ENCODE data around the gene CLTA. TPM values are rescaled to one million over a fixed set of nuclear protein-coding genes. Genes with fewer than 3 reads are reported as not detected.
A peak's percentile ranks its signal among the peaks of the same experiment; 100 is the strongest.

The CLTA gene
- total RNA-seq, 1 donor from 2014 or later = 220 TPM

DNA sequence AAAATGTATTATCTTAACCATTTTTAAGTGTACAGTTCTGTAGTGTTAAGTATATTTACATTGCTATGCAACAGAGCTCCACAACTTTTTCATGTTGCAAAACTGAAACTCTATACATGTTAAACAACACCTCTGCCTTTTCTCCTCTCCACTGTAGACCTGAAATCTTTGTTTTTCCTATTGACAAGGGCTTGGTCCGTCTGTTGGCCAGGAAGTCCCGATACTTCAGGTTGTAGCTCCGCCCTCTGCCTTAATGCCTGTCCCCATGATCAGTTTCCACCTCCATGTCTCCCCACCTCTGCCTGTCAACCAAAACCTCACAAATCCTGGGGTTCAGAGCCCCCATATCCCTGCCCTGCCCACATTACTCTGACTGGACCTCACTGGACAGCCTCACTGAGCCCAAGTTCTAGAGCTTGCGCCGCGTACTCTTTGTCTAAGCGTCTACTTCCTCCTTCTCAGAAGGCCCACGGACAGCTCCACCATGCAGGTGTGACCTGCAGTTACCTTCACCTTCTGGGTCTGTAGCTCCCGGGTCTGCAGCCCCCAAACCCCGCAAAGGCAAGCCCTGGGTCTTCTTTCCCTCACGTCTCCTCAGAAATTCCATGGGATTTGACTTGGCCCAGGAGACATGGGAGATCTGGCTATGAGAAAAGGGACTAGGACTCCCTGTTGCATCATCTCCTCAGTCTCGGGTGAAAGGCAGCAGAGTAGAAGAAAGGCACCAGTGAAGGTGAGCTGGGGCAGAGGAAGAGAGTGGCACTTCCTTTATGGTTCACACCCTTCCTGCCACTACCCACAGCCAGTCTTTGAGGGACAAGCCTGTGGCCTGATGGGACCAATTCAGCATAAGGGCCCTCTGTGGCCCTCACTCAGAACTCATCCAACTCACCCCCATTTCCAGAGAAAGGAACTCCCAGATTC is 46.1 kb upstream of the CLTA start:
- Mint-ChIP-seq H3K27ac (peak overlapping the region; percentile 4), H3K9me3 (peaks cover 6% of the 10 kb centered on the region), H3K4me3 (no peak overlapping the region), H3K27me3 (peaks cover 6% of the 10 kb centered on the region), H3K4me1 (ENCODE audit: unreplicated experiment) (peaks cover 16% of the 10 kb centered on the region), H3K36me3 (peaks cover 16% of the 10 kb centered on the region)
- TF ChIP-seq CTCF (conservative IDR thresholded peaks at IDR 0.05) = no peak
- DNase-seq (ENCODE audit: extremely low spot score, unreplicated experiment) = no peak

DNA sequence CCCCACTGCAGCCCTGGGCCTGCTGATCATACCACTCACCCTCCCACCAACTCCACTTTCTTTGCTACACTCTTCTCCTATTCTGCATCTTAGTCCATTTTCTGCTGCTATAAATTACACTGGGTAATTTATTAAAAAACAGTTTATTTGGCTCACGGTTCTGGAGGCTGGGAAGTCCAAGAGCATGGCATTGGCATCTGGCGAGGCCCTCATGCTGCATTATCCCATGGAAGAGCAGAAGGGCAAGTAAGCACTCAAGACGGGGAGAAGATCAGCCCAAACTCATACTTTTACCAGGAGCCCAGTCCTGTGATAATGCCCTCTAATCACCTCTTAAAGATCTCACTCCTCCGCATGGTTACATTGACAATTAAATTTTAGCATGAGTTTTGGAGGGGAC is 44.8 kb upstream of the CLTA start:
- no peaks in the 10 kb centered on the region for H3K27me3 Mint-ChIP-seq
- H3K4me1 Mint-ChIP-seq (ENCODE audit: unreplicated experiment) = peaks cover 12% of the 10 kb centered on the region
- peaks cover 6% of the 10 kb centered on the region for H3K9me3 Mint-ChIP-seq
- no peak overlapping the region for H3K4me3 Mint-ChIP-seq
- DNase-seq (ENCODE audit: extremely low spot score, unreplicated experiment) = no peak
- H3K36me3 Mint-ChIP-seq = peaks cover 16% of the 10 kb centered on the region
- TF ChIP-seq CTCF (conservative IDR thresholded peaks at IDR 0.05) = no peak
- H3K27ac Mint-ChIP-seq = no peak overlapping the region

DNA sequence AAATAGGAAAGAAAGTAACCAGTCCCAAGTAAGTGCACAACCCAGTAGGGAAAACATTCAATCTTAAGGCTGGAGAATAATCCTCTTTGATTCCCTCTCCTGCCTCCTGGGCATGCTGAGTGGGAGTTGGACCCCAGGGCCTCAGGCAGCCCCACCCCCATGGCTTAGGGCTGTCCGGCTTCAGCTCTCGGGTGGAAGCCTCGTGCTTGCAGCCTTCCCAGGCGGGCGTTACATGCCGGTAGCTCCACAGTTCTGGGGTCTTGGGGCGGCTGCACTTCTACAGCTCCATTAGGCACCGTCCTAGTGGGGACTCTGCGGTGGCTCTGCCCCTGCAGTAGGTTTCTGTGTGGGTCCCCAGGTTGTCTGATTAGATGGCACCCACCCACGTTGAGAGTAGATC is 44.1 kb upstream of the CLTA start:
- TF ChIP-seq CTCF (conservative IDR thresholded peaks at IDR 0.05) = no peak
- no peak overlapping the region for H3K4me3 Mint-ChIP-seq
- no peak overlapping the region for H3K27ac Mint-ChIP-seq
- peaks cover 10% of the 10 kb centered on the region for H3K4me1 Mint-ChIP-seq (ENCODE audit: unreplicated experiment)
- H3K9me3 Mint-ChIP-seq = peaks cover 6% of the 10 kb centered on the region
- H3K36me3 Mint-ChIP-seq = peaks cover 16% of the 10 kb centered on the region
- DNase-seq (ENCODE audit: extremely low spot score, unreplicated experiment) = no peak
- no peaks in the 10 kb centered on the region for H3K27me3 Mint-ChIP-seq

DNA sequence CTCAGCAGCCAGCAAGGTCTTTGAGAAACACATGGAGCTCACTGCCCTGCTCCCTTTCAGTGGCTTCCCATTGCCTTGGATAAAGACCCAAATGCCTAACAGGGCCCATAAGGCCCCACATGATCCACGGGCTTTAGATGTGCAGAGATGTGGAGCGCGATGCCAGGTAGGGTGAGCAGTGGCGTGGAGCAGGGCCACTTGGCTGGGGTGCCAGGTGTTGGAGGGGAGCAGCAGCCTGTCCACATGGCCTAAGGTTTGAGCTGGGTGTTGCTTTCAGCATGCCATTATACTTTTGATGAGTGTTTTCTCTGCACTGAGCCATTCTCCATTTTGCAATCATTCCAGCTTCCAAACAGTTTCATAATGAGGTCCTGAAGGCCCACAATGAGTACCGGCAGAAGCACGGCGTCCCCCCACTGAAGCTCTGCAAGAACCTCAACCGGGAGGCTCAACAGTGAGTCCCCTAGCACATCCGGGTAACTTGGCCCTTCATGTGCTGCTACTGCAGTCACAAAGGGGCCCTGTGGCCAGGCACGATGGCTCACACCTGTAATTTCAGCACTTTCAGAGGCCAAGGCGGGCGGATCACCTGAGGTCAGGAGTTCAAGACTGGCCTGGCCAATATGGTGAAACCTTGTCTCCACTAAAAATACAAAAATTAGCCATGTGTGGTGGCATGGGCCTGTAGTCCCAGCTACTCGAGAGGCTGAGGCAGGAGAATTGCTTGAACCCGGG is 43.1 kb upstream of the CLTA start:
- Mint-ChIP-seq H3K4me3 (no peak overlapping the region), H3K27me3 (no peaks in the 10 kb centered on the region), H3K4me1 (ENCODE audit: unreplicated experiment) (peaks cover 6% of the 10 kb centered on the region), H3K9me3 (peaks cover 6% of the 10 kb centered on the region), H3K27ac (no peak overlapping the region), H3K36me3 (peaks cover 16% of the 10 kb centered on the region)
- TF ChIP-seq CTCF (conservative IDR thresholded peaks at IDR 0.05) = no peak
- DNase-seq (ENCODE audit: extremely low spot score, unreplicated experiment) = no peak

DNA sequence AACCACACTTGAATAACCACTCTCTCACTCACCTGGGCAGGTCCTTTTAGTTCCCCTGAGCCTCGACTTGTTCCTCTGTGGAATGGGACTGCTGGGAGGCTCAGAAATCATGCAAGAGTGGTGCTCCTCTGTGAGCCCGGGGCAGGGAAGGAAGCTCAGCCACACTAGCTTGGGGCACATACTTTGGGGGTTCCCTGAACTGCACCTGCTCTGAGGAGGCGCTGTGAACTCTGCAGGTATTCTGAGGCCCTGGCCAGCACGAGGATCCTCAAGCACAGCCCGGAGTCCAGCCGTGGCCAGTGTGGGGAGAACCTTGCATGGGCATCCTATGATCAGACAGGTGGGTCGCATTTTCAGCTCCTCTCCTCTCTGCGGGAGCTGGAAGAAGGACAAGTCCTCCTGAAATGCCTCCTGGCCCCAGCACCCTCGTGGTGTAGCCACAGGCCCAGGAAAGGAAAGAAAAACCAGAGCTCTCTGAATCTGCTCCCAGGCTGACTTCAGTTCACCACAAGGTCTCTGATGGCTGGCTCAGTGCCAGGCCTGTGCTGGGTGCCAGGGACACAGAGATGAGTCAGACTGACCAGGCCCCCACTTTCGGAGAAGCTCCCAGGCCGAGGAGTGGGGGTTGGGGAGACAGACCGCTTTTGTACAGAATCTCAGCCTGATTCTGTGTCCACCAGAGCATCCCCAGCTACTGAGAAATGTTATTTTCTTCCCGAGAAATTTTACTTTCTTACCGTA is 42.2 kb upstream of the CLTA start:
- Mint-ChIP-seq H3K27ac (no peak overlapping the region), H3K36me3 (peaks cover 16% of the 10 kb centered on the region), H3K4me3 (no peak overlapping the region), H3K4me1 (ENCODE audit: unreplicated experiment) (peaks cover 6% of the 10 kb centered on the region), H3K27me3 (no peaks in the 10 kb centered on the region), H3K9me3 (peaks cover 6% of the 10 kb centered on the region)
- no peak for TF ChIP-seq CTCF (conservative IDR thresholded peaks at IDR 0.05)
- DNase-seq (ENCODE audit: extremely low spot score, unreplicated experiment) = no peak

Data from type B pancreatic cell (in vitro differentiated cells).